ENCODE measurements around the gene NSF. TPM values are rescaled to one million over a fixed set of nuclear protein-coding genes. Genes with fewer than 3 reads are reported as not detected.
"Not testable (repeated sequence)": the region's sequence is repeated elsewhere in the genome, so short reads cannot be mapped to it uniquely, and the experiment has no call there.

Gene NSF
- total RNA-seq, 4 donors from 2014 or later, result 14.9 to 31.8 (median 18.7) TPM

- not testable (repeated sequence) for H3K9me3 ChIP-seq; H3K4me3 ChIP-seq; H3K27me3 ChIP-seq; H3K36me3 ChIP-seq; H3K4me1 ChIP-seq; DNase-seq (ENCODE audit: low spot score in 2 of 2); H3K27ac ChIP-seq
- whole genome bisulfite sequencing, 2 donors, result no CpG with 5 or more reads among the region's 2 CpGs
Observed at GRCh38 chr17:46699014-46699413, 108.5 kb downstream of the NSF start.

GRCh38 chr17:46717999-46718398, 127.5 kb downstream of the NSF start:
- no peak for DNase-seq (ENCODE audit: low spot score in 2 of 2)
- H3K27me3 ChIP-seq, result no peaks in the 10 kb centered on the region
- no peak overlapping the region for H3K4me3 ChIP-seq
- TF ChIP-seq EP300 (IDR thresholded peaks at IDR 0.05), result no peak
- no peak for TF ChIP-seq CTCF (IDR thresholded peaks at IDR 0.05)
- no peaks in the 10 kb centered on the region for H3K4me1 ChIP-seq
- H3K36me3 ChIP-seq, result peaks cover 0 to 50% (median 0%) of the 10 kb centered on the region in 3 donors
- no peaks in the 10 kb centered on the region for H3K9me3 ChIP-seq
- WGBS, 2 donors, result 92 to 97% methylated on average over 4 of the region's 4 CpGs
- no peak overlapping the region for H3K27ac ChIP-seq

GRCh38 chr17:46719891-46720290, 129.4 kb downstream of the NSF start:
- H3K9me3 ChIP-seq, result no peaks in the 10 kb centered on the region
- H3K4me1 ChIP-seq, result no peaks in the 10 kb centered on the region
- no peak overlapping the region for H3K27ac ChIP-seq
- H3K36me3 ChIP-seq, result peaks cover 0 to 33% (median 0%) of the 10 kb centered on the region in 3 donors
- DNase-seq (ENCODE audit: low spot score in 2 of 2), result no peak
- no peak for TF ChIP-seq CTCF (IDR thresholded peaks at IDR 0.05)
- TF ChIP-seq POLR2A (IDR thresholded peaks at IDR 0.05), result no peak
- TF ChIP-seq EP300 (IDR thresholded peaks at IDR 0.05), result no peak
- no peaks in the 10 kb centered on the region for H3K27me3 ChIP-seq
- 57 to 65% methylated on average over 3 of the region's 3 CpGs for WGBS, 2 donors
- no peak overlapping the region for H3K4me3 ChIP-seq

GRCh38 chr17:46720408-46720807, 129.9 kb downstream of the NSF start:
- no peaks in the 10 kb centered on the region for H3K27me3 ChIP-seq
- TF ChIP-seq CTCF (IDR thresholded peaks at IDR 0.05), result no peak
- TF ChIP-seq POLR2A (IDR thresholded peaks at IDR 0.05), result no peak
- TF ChIP-seq EP300 (IDR thresholded peaks at IDR 0.05), result no peak
- H3K27ac ChIP-seq, result no peak overlapping the region
- no peak overlapping the region for H3K4me3 ChIP-seq
- WGBS, 2 donors, result 56 to 61% methylated on average over 5 of the region's 5 CpGs
- H3K4me1 ChIP-seq, result no peaks in the 10 kb centered on the region
- no peak for DNase-seq (ENCODE audit: low spot score in 2 of 2)
- H3K36me3 ChIP-seq, result peaks cover 0 to 32% (median 0%) of the 10 kb centered on the region in 3 donors
- no peaks in the 10 kb centered on the region for H3K9me3 ChIP-seq

GRCh38 chr17:46722662-46723285, 132.3 kb downstream of the NSF start:
- Histone ChIP-seq H3K27ac (no peak overlapping the region), H3K4me3 (no peak overlapping the region), H3K4me1 (no peaks in the 10 kb centered on the region), H3K36me3 (peaks cover 0 to 37% (median 0%) of the 10 kb centered on the region in 3 donors), H3K27me3 (no peaks in the 10 kb centered on the region), H3K9me3 (no peaks in the 10 kb centered on the region)
- 68 to 79% methylated on average over 7 of the region's 7 CpGs for WGBS, 2 donors
- TF ChIP-seq CTCF (IDR thresholded peaks at IDR 0.05) (no peak), POLR2A (IDR thresholded peaks at IDR 0.05) (no peak), EP300 (IDR thresholded peaks at IDR 0.05) (no peak)
- DNase-seq (ENCODE audit: low spot score in 2 of 2), result no peak

GRCh38 chr17:46726206-46726605, 135.7 kb downstream of the NSF start:
- 75 to 83% methylated on average over 3 of the region's 3 CpGs for WGBS, 2 donors

More at GRCh38 chr17:46726206-46726605, 135.7 kb downstream of the NSF start:
- no peak for DNase-seq (ENCODE audit: low spot score in 2 of 2)
- H3K27me3 ChIP-seq, result no peaks in the 10 kb centered on the region
- no peak overlapping the region for H3K4me3 ChIP-seq
- peaks cover 0 to 48% (median 0%) of the 10 kb centered on the region in 3 donors for H3K36me3 ChIP-seq
- H3K4me1 ChIP-seq, result no peaks in the 10 kb centered on the region
- no peaks in the 10 kb centered on the region for H3K9me3 ChIP-seq
- H3K27ac ChIP-seq, result no peak overlapping the region
- TF ChIP-seq CTCF (IDR thresholded peaks at IDR 0.05) (no peak), POLR2A (IDR thresholded peaks at IDR 0.05) (no peak), EP300 (IDR thresholded peaks at IDR 0.05) (no peak)
